HepG2 (cell line): ENCODE measurements around the gene RDH8. TPM values are rescaled to one million over a fixed set of nuclear protein-coding genes. Genes with fewer than 3 reads are reported as not detected.

Source experiments
- ATAC-seq: fragments of 200-7000 bp; cut with Tn5 transposase; 3 replicates; pipeline ENCODE4 v1.9.1; 2020; ENCODE audit warnings: mild to moderate bottlenecking, moderate library complexity
- BruUV-seq: library from RNA; stranded (reverse); fragments of 400-500 nt; replicated peaks from 2 replicates; lab custom pipeline; 2021; lab: Mats Ljungman, UMichigan
- CTCF ChIA-PET: fragments of 300-600 bp; formaldehyde crosslinking; extraction: SDS; loops from one replicate; lab custom pipeline; 2021; ENCODE audit warnings: low total read pairs, inconsistent platforms, low intra/inter-chr PET ratio; lab: Yijun Ruan, JAX
- POLR2A ChIA-PET: fragments of 350-600 bp; sonication (Branson Sonifier 250); formaldehyde crosslinking; loops from one replicate; lab custom pipeline; 2020; ENCODE audit warnings: antibody characterized with exemption, inconsistent platforms; lab: Yijun Ruan, JAX
- DNase-seq: peaks from one replicate; pipeline ENCODE4 v3.0.0-alpha.2; 2015; ENCODE audit warnings: low spot score
- FAIRE-seq: peaks from 3 replicates; lab custom pipeline; 2011; peaks lifted over from hg19 to GRCh38; lab: Jason Lieb, UNC
- H2AFZ ChIP-seq: one replicate; pipeline ENCODE4 v1.6.1; 2011; ENCODE audit warnings: low read length, inconsistent platforms
- H3K27ac ChIP-seq: fragments of 300-600 bp; 3 replicates; pipeline ENCODE4 v1.8.0; 2011; ENCODE audit warnings: mixed run types, mild to moderate bottlenecking, mixed read lengths, low read length, inconsistent platforms; ENCODE audit not compliant: insufficient read depth; ENCODE audit errors: extremely low read length
- H3K27me3 ChIP-seq, 2 experiments: fragments of 200-600 bp in 1 of 2; 2 replicates in 1 of 2; 3 replicates in 1 of 2; pipeline versions ENCODE4 v1.6.0 to v1.8.0; 2011; ENCODE audit warnings: low read length in 2 of 2, mild to moderate bottlenecking in 2 of 2, moderate library complexity in 2 of 2, inconsistent platforms in 1 of 2; ENCODE audit not compliant: insufficient read depth in 2 of 2, control insufficient read depth in 1 of 2
- H3K36me3 ChIP-seq, 2 experiments: fragments of 200-600 bp in 1 of 2; replicated peaks in 1 of 2; 2 replicates in 1 of 2; 3 replicates in 1 of 2; pipeline versions ENCODE4 v1.5.1 to v1.8.0; 2011; ENCODE audit warnings: low read length in 2 of 2, inconsistent platforms in 1 of 2; ENCODE audit not compliant: insufficient read depth in 2 of 2, control insufficient read depth in 1 of 2
- H3K4me1 ChIP-seq: 2 replicates; pipeline ENCODE4 v1.5.1; 2012; ENCODE audit warnings: low read length, inconsistent platforms; ENCODE audit not compliant: insufficient read depth
- H3K4me2 ChIP-seq: 2 replicates; pipeline ENCODE4 v1.6.0; 2011; ENCODE audit warnings: low read depth, low read length, inconsistent platforms
- H3K4me3 ChIP-seq, 3 experiments: fragments of 200-600 bp in 1 of 3; sonication (generic), shearing (Covaris generic) in 1 of 3; replicated peaks in 1 of 3; 2 replicates each; pipeline ENCODE4 v1.5.1; 2011 to 2016; ENCODE audit warnings: low read length in 3 of 3, inconsistent platforms in 2 of 3, low read depth in 2 of 3, mild to moderate bottlenecking in 2 of 3, control low read depth in 1 of 3, mixed read lengths in 1 of 3; ENCODE audit not compliant: insufficient read depth in 1 of 3
- H3K79me2 ChIP-seq: one replicate; pipeline ENCODE4 v1.6.1; 2011; ENCODE audit warnings: low read length, inconsistent platforms; ENCODE audit not compliant: insufficient read depth
- H3K9ac ChIP-seq: 2 replicates; pipeline ENCODE4 v1.6.0; 2011; ENCODE audit warnings: mild to moderate bottlenecking, low read depth, low read length, inconsistent platforms; ENCODE audit not compliant: insufficient read depth
- H3K9me3 ChIP-seq: 2 replicates; pipeline ENCODE4 v1.5.1; 2012; ENCODE audit warnings: mild to moderate bottlenecking, low read length
- H4K20me1 ChIP-seq: 2 replicates; pipeline ENCODE4 v1.6.0; 2011; ENCODE audit warnings: inconsistent platforms, mild to moderate bottlenecking, low read length, moderate library complexity; ENCODE audit not compliant: insufficient read depth
- FOXO4 ChIP-seq: sonication (generic); formaldehyde crosslinking; conservative IDR thresholded peaks from 2 replicates; pipeline ENCODE4 v1.8.1; 2023; ENCODE audit warnings: missing genetic modification reagents
- FOXP1 ChIP-seq, 2 experiments: fragments of 450-650 bp in 1 of 2; IDR thresholded peaks; 2 replicates each; pipeline ENCODE4 v1.6.1; 2017 to 2018; ENCODE audit warnings: antibody characterized with exemption in 1 of 2
- KLF6 ChIP-seq: IDR thresholded peaks from 2 replicates; pipeline ENCODE4 v1.8.0; 2016; ENCODE audit warnings: missing biosample characterization, missing genetic modification reagents
- SNAI1 ChIP-seq: sonication (generic); formaldehyde crosslinking; IDR thresholded peaks from 2 replicates; pipeline ENCODE4 v1.5.0; 2020; ENCODE audit warnings: mild to moderate bottlenecking, missing genetic modification reagents, borderline replicate concordance
- ZBTB49 ChIP-seq: sonication (generic); formaldehyde crosslinking; IDR thresholded peaks from 2 replicates; pipeline ENCODE4 v1.4.0; 2020; ENCODE audit warnings: missing genetic modification reagents, borderline replicate concordance
- ZNF616 ChIP-seq: sonication (generic); formaldehyde crosslinking; IDR thresholded peaks from 2 replicates; pipeline ENCODE4 v1.5.0; 2020; ENCODE audit warnings: low read depth, mild to moderate bottlenecking, missing genetic modification reagents
- WGBS: methylation state at CpG from one replicate; pipeline ENCODE4 v1.1.6; 2017; ENCODE audit warnings: low lambda C conversion rate; 5-methylcytosine and 5-hydroxymethylcytosine counted together
- in situ Hi-C: cut with HindIII; loops from 2 replicates; pipeline ENCODE4 v1.10.0; 2017; ENCODE audit warnings: low pct_unique_long_range_greater_than_20kb; ENCODE audit not compliant: extremely low pct_ligation_motif_present
- intact Hi-C: fragments of 100-400 bp; cut with micrococcal nuclease; formaldehyde crosslinking; loops from one replicate; pipeline ENCODE4 v1.10.0; 2022; ENCODE audit not compliant: unreplicated experiment
- polyA plus RNA-seq, 8 experiments: library from polyadenylated mRNA; depleted of rRNA in 3 of 8; stranded (reverse) in 7 of 8; unstranded in 1 of 8; fragments of >200 nt; fragmentation: Illumina TruSeq in 4 of 8; extraction: Trizol in 4 of 8; gene quantifications; 2 replicates each; pipeline versions ENCODE4 v1.2.1 to v1.2.3, GENCODE V29; 2011 to 2016; ENCODE audit warnings: low read depth in 4 of 8, missing spikeins in 1 of 8, mixed read lengths in 1 of 8; ENCODE audit not compliant: insufficient read depth in 1 of 8
- total RNA-seq, 5 experiments: library from RNA; depleted of rRNA; stranded (reverse); fragments of >200 nt; fragmentation: Illumina TruSeq; extraction: Trizol; gene quantifications; 2 replicates each; pipeline ENCODE4 v1.2.3, GENCODE V29; 2016; ENCODE audit warnings: low read depth in 1 of 5

RDH8 gene
- total and polyA plus RNA-seq, 2 of the 13 experiments (the other 11 are each of a cell fraction or from before 2014, with no cell fraction given), result not detected

GRCh38 chr19:9995084-9995483, 18.2 kb upstream of the RDH8 start:
- FAIRE-seq, result no peak
- Histone ChIP-seq H3K9me3 (no peaks in the 10 kb centered on the region), H3K36me3 (no peaks in the 10 kb centered on the region), H3K79me2 (no peaks in the 10 kb centered on the region), H3K9ac (no peak overlapping the region), H2AFZ (no peak overlapping the region), H4K20me1 (no peaks in the 10 kb centered on the region), H3K4me3 (no peak overlapping the region), H3K27ac (no peak overlapping the region), H3K4me2 (no peak overlapping the region), H3K27me3 (peaks cover 3 to 17% of the 10 kb centered on the region in 2 experiments; a peak in 2 of 5 replicates), H3K4me1 (no peaks in the 10 kb centered on the region)
- intact Hi-C loops, result no loop called here
- in situ Hi-C loops, result no loop called here
- DNase-seq, result no peak
- no peak for ATAC-seq
- whole genome bisulfite sequencing, result 22% methylated on average over 8 of the region's 8 CpGs
- BruUV-seq, result no TSS peak
- TF ChIP-seq ZBTB49 (CRISPR knock-in tag) (no peak), KLF6 (CRISPR knock-in tag) (no peak), SNAI1 (CRISPR knock-in tag) (no peak), FOXP1 (IDR thresholded peaks at IDR 0.05) (no peak), FOXP1 (CRISPR knock-in tag; IDR thresholded peaks at IDR 0.05) (no peak), FOXO4 (CRISPR knock-in tag) (no peak), ZNF616 (CRISPR knock-in tag) (no peak)
- POLR2A ChIA-PET, result no interaction called here
- CTCF ChIA-PET, result no interaction called here
